Measurements from ENCODE around the gene ZC2HC1C. TPM values are rescaled to one million over a fixed set of nuclear protein-coding genes. Genes with fewer than 3 reads are reported as not detected.

The ZC2HC1C gene
- total RNA-seq, 2 donors from 2014 or later: 4.8 to 10.5 TPM

DNA sequence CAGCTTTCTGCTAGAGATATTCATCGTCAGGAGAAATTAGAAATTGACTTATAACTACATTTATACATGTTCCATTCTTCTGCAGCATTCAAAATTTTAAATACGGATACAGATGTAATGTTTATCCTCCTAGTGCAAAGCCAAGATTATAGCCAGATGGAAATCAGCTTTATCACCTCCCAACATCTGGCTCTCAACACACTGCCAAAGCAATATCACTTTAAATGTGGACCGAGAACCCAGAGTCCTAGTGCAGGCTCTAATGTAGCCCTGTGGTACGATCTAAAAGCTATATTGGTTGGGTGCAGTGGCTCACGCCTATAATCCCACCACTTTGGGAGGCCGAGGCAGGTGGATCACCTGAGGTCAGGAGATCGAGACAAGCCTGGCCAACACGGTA is 24.7 kb upstream of the ZC2HC1C start:
- H3K4me1 ChIP-seq: peaks cover 0 to 16% of the 10 kb centered on the region in 2 donors
- H3K27me3 ChIP-seq: no peaks in the 10 kb centered on the region
- DNase-seq (ENCODE audit: low spot score): no peak
- H3K36me3 ChIP-seq: peaks cover 20% of the 10 kb centered on the region
- TF ChIP-seq CTCF (IDR thresholded peaks at IDR 0.05): no peak
- H3K4me3 ChIP-seq: no peak overlapping the region
- no peaks in the 10 kb centered on the region for H3K9me3 ChIP-seq
- no peak overlapping the region for H3K27ac ChIP-seq

- H3K36me3 ChIP-seq: peaks cover 9% of the 10 kb centered on the region
- no peaks in the 10 kb centered on the region for H3K27me3 ChIP-seq
- no peak for DNase-seq (ENCODE audit: low spot score)
- no peak overlapping the region for H3K4me3 ChIP-seq
- H3K9me3 ChIP-seq: no peaks in the 10 kb centered on the region
- TF ChIP-seq CTCF (IDR thresholded peaks at IDR 0.05): no peak
- peaks cover 0 to 26% of the 10 kb centered on the region in 2 donors for H3K4me1 ChIP-seq
- H3K27ac ChIP-seq: no peak overlapping the region
These were observed 23.2 kb upstream of the ZC2HC1C start for GRCh38 chr14:75046275-75046674.

- H3K27ac ChIP-seq: no peak overlapping the region
- H3K4me3 ChIP-seq: no peak overlapping the region
- peaks cover 0 to 26% of the 10 kb centered on the region in 2 donors for H3K4me1 ChIP-seq
- peaks cover 3% of the 10 kb centered on the region for H3K36me3 ChIP-seq
- no peaks in the 10 kb centered on the region for H3K27me3 ChIP-seq
- H3K9me3 ChIP-seq: no peaks in the 10 kb centered on the region
- DNase-seq (ENCODE audit: low spot score): no peak
- no peak for TF ChIP-seq CTCF (IDR thresholded peaks at IDR 0.05)
These were observed 22.5 kb upstream of the ZC2HC1C start for GRCh38 chr14:75046899-75047298.

GRCh38 chr14:75047506-75047905 is 21.9 kb upstream of the ZC2HC1C start:
- no peaks in the 10 kb centered on the region for H3K27me3 ChIP-seq
- H3K27ac ChIP-seq: no peak overlapping the region
- TF ChIP-seq CTCF (IDR thresholded peaks at IDR 0.05): no peak
- peaks cover 0 to 26% of the 10 kb centered on the region in 2 donors for H3K4me1 ChIP-seq
- no peak overlapping the region for H3K4me3 ChIP-seq
- no peaks in the 10 kb centered on the region for H3K36me3 ChIP-seq
- no peaks in the 10 kb centered on the region for H3K9me3 ChIP-seq
- no peak for DNase-seq (ENCODE audit: low spot score)

- H3K27me3 ChIP-seq: no peaks in the 10 kb centered on the region
- no peak for DNase-seq (ENCODE audit: low spot score)
- H3K4me3 ChIP-seq: no peak overlapping the region
- no peak for TF ChIP-seq CTCF (IDR thresholded peaks at IDR 0.05)
- H3K36me3 ChIP-seq: no peaks in the 10 kb centered on the region
- no peaks in the 10 kb centered on the region for H3K9me3 ChIP-seq
- H3K4me1 ChIP-seq: peaks cover 0 to 26% of the 10 kb centered on the region in 2 donors
- H3K27ac ChIP-seq: no peak overlapping the region
These were observed 21.3 kb upstream of the ZC2HC1C start for GRCh38 chr14:75048101-75048500.

DNA sequence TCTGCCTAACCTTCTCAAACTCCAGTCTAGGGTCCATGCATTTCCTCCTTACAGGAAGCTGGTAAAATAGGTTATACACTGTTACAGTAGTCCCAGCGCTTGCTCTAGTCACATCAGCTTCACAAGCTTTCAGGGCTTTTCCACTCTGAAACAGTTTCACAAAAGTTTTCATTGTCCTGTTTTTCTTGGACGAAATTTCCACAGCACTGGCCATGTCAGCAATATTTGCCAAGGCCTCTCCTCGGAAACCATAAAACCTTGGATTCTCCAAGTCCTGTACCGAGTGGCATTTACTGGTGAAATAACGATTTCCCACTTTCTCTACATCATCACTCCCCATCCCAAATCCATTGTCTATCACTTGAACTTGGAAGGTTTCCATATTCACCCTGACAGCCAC is 20.3 kb upstream of the ZC2HC1C start:
- Histone ChIP-seq H3K27ac (peak overlapping the region; percentile 33 to 93), H3K4me3 (no peak overlapping the region), H3K36me3 (no peaks in the 10 kb centered on the region), H3K9me3 (no peaks in the 10 kb centered on the region), H3K27me3 (no peaks in the 10 kb centered on the region), H3K4me1 (peaks cover 0 to 26% of the 10 kb centered on the region in 2 donors)
- TF ChIP-seq CTCF (IDR thresholded peaks at IDR 0.05): no peak
- no peak for DNase-seq (ENCODE audit: low spot score)

All from right atrium auricular region (tissue), 2 donors.